ENCODE measurements around the gene WNK3. TPM values are rescaled to one million over a fixed set of nuclear protein-coding genes. Genes with fewer than 3 reads are reported as not detected.

Gene WNK3
- total and polyA plus RNA-seq, 2 donors (not counting 3 experiments of a cell fraction or from before 2014, with no cell fraction given), result 0.30 to 2.7 TPM

GRCh38 chrX:54301516-54301915 lies 56.3 kb downstream of the WNK3 start:
- BruUV-seq (replicated peaks), result no TSS peak

More at GRCh38 chrX:54301516-54301915, 56.3 kb downstream of the WNK3 start:
- H3K27me3 ChIP-seq (ENCODE audit: control insufficient read depth in 2 of 2, insufficient read depth in 2 of 2, low read length in 2 of 2), result no peaks in the 10 kb centered on the region
- H3K9ac ChIP-seq (replicated peaks; ENCODE audit: extremely low read depth, insufficient read depth, low read length), result no peak overlapping the region
- no peaks in the 10 kb centered on the region for H4K20me1 ChIP-seq (replicated peaks; ENCODE audit: control insufficient read depth, extremely low read depth, insufficient read depth, low read length)
- no peaks in the 10 kb centered on the region for H3K9me1 ChIP-seq (replicated peaks; ENCODE audit: control insufficient read depth, extremely low read depth, insufficient read depth, low read length)
- no peak overlapping the region for H3K4me2 ChIP-seq (ENCODE audit: insufficient read depth, low read length)
- no peaks in the 10 kb centered on the region for H3K36me3 ChIP-seq (ENCODE audit: control insufficient read depth in 2 of 2, extremely low read depth in 1 of 2, insufficient read depth in 2 of 2, low read length in 2 of 2)
- intact Hi-C loops (cut with micrococcal nuclease) (no loop called here), dilution Hi-C loops (cut with MboI; ENCODE audit: extremely low pct_ligation_motif_present, low sequenced_read_pairs) (no loop called here)
- no peak overlapping the region for H3K27ac ChIP-seq (ENCODE audit: insufficient read depth, low read depth, low read length)
- no peak overlapping the region for H2AFZ ChIP-seq (ENCODE audit: low read depth, low read length)
- CTCF ChIA-PET, result no interaction called here
- no peak for DNase-seq (ENCODE audit: low read depth, low spot score)
- H3K9me3 ChIP-seq (replicated peaks; ENCODE audit: control insufficient read depth, insufficient read depth, low read length), result no peaks in the 10 kb centered on the region
- POLR2A ChIA-PET, result no interaction called here
- no peak for FAIRE-seq
- no peak overlapping the region for H3K4me3 ChIP-seq (replicated peaks in 1 of 3; ENCODE audit: insufficient read depth in 1 of 3, low read depth in 1 of 3, low read length in 3 of 3)
- no peaks in the 10 kb centered on the region for H3K79me2 ChIP-seq (ENCODE audit: control insufficient read depth, insufficient read depth, low read length)
- TF ChIP-seq FOS (IDR thresholded peaks at IDR 0.05; ENCODE audit: borderline replicate concordance, insufficient read depth, low read length) (no peak), EZH2 (IDR thresholded peaks at IDR 0.05; ENCODE audit: borderline replicate concordance, low read depth, low read length, severe bottlenecking) (no peak), GATA2 (IDR thresholded peaks at IDR 0.05; ENCODE audit: insufficient read depth, insufficient read length, low read depth, low read length) (no peak), CTCF (IDR thresholded peaks at IDR 0.05; ENCODE audit: extremely low read depth in 1 of 2, insufficient read depth in 1 of 2, low read depth in 1 of 2, low read length in 2 of 2) (no peak), POLR2AphosphoS5 (IDR thresholded peaks at IDR 0.05; ENCODE audit: insufficient read depth, low read depth, low read length) (no peak), JUN (IDR thresholded peaks at IDR 0.05; ENCODE audit: borderline replicate concordance, insufficient read depth, insufficient read length, low read depth) (no peak), MAX (IDR thresholded peaks at IDR 0.05; ENCODE audit: insufficient read depth, insufficient read length) (no peak), MYC (IDR thresholded peaks at IDR 0.05; ENCODE audit: low read depth, low read length) (no peak), POLR2A (IDR thresholded peaks at IDR 0.05; ENCODE audit: low read depth, low read length) (no peak)
- H3K4me1 ChIP-seq (ENCODE audit: control insufficient read depth, extremely low read depth, insufficient read depth, low read length), result no peaks in the 10 kb centered on the region
